ENCODE data around the gene SCYGR4.
"Not testable (repeated sequence)": the region's sequence is repeated elsewhere in the genome, so short reads cannot be mapped to it uniquely, and the experiment has no call there.

SCYGR4 gene

DNA sequence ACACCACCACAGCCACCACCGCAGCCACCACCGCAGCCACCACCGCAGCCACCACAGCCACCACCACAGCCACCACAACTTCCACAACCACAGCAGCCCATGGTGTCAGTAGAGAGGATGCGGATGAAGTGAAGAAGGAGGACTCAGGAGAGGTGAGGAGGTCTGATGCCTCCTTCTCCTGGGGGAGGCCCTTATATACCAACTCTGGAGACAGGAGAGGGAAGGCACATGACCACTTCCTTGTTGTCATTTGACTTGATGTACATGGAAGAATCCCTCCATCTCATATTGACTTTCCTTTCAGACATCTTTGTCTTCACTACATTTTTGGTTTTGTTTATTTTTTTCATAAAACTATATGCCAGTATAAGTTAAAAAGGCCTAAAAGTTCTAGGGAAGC, 2.6 kb upstream of the SCYGR4 start, which contains the start of gene SCYGR3:
Gene SCYGR3, minus strand, starts transcription at position 101 of the 400 bp plus-strand sequence. Its CDS starts 0 bp downstream, at position 101.
- no peak for DNase-seq

DNA sequence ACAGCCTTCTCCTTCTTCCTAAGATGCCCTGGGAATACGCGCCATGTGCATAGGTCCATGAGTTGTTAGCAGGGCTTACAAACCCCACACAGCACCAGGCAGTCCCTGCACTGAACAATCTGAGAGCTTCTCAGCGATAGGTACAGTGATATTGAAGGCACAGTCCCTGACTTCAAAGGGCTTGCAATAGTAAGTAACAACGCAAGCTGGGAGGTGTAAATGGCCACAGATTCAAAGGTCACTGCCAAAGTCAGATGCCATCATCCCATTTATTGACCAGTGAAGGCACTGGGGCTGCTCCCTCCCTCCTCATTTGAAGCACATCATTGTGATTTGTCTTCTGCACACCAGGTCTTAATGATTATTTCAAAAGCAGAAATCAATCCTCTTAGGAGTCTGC, 2.1 kb upstream of the SCYGR4 start:
- DNase-seq, result no peak

DNA sequence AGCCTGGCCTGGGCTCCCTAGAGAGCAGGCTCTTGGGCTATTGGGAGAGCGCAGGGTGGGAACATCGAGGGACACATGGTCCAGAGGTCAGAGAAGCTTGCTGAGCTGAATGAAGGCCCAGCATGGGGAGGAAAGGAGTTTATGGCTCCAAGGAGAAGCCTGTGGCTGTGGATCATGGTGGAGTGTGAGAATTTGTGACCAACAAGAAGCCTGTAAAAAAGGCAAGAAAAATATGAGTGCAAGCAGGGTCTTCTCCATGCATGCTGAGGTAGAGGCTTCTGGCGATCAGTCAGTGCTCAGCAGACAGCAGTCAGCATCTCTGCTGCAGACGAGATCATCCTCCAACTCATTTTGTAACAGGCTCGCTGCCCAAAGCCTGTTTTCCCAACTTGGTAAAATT, 1.4 kb upstream of the SCYGR4 start:
- no peak for DNase-seq

DNA sequence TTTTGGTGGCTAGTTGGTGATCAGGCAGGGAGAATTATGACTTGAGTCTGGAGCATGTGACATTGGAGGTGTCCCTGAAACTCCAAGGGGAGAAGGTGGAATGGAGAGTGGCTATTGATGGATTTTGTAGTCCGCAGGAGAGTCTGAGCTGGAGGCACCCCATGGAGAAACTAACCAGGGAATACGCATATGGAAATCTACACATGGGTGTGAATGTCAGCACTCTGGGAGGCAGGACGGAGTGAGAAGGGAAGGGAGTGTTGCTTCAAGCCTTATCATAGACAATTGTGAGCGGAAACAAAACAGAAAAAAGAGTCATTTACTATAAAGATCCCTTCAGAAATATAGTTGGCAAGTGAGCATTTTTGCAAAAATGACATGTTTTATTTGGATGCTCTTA, 667 bp upstream of the SCYGR4 start:
- no peak for DNase-seq

DNA sequence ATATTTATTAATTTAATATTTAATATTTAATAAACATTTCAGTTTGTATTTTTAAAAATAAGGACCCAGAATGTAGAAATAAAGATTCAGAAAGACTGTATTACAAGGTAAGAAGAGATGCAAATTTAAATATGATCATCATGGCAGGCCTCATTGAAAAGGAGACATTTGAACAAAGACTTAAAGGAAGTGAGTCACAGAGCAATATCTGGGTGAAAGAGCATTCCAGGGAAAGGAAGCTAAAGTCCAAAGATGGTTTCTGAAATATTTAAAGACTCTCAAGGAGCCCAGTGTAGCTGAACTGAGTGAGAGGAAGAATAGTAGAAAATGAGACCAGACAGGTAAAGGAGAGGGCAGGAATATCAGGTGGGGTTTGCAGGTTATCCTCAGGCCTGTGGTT, 5.9 kb downstream of the SCYGR4 start:
- DNase-seq, result no peak

DNA sequence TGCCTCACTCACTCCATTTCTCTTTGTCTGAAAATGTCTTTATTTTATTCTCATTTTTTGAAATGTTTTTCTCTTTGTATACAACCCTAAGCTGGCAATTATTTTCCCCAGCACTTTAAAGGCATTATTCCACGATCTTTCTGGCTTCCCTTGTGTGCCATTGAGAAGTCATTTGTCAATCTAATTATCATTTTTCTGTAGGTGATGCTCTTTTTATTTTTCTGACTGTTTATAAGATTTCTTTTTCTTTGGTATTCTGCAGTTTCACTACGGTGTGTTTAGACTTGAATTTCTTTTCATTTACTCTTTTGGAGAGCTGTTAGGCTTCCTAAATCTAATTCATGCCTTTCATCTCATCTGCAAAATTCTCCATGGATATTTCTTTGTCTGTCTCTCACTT, 8.1 kb downstream of the SCYGR4 start:
- DNase-seq, result no peak

DNA sequence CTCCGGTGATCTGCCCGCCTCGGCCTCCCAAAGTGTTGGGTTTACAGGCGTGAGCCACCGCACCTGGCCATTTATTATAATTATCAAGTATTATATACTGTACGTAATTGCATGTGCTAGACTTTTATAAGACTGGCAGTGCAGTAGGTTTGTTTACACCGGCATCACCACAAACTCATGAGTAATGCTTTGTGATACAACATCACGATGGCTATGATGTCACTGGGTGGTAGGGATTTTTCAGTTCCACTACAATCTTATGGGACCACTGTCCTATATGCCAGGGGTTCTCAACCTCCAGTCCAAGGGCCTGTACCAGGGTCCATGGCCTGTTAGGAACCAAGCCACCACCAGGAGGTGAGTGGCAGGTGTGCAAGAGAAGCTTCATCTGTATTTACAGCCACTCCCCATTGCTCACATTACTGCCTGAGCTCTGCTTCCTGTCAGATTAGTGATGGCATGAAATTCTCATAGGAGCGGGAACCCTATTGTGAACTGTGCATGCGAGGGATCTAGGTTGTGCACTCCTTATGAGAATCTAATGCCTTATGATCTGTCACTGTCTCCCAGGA, 9.4 kb downstream of the SCYGR4 start:
- no peak for DNase-seq

DNA sequence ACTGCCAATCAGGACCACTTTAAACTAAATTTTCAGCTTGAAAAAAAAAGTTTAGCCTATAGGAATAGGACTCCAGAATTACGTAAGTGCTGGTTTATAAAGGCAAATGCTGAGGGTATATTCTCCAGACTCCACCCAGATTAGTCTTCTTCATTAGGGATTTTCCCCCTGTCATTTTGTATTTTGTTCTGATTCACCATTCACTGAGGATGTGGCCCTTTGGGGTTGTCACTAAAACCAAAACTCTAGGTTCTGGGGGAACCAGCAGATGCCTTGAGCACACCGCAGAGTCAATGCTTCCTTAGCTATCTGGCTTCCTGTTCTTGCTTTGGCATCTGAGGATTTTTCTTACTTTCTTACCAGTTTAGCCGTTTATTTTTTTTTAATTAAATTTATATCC, 10.5 kb downstream of the SCYGR4 start:
- DNase-seq, result no peak

DNA sequence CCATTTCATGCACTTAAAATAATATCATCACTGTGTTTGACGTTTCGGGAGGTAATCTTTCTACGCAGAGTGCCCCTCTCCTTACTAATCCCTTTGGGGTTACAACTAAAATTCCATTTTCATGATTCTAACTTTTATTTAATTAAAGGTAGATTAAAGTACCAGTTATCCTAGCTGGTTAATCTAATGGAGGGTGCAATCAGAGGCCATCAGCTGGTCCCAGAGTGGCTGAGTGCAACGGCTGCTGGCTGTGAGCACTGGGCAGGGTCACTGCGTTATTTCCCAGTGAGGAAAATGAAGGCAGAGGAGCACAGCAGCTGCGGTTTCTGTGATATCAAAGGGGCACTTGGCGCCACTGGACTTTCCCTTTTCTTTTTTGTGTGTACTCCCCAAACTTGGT, 12.1 kb downstream of the SCYGR4 start:
- DNase-seq, result no peak

DNA sequence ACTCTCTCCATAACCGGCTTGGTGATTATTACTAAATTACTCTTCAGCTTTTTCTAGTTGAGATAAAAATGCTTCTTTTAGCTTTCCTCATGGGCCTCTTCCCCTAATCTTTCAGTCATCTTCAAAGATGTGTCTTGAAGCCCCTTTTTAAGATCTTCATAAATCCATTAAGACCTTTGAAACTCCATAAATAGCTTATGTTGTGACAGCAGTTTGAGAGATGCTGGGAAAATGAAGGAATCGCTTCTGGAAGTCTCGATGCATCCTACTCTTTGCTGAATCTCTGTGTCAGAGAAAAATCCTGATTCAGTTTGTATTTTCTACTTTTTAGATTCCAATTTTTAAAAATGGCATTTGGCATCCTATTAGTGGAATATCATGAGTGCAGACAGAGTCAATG, 13.0 kb downstream of the SCYGR4 start:
- no peak for DNase-seq

DNA sequence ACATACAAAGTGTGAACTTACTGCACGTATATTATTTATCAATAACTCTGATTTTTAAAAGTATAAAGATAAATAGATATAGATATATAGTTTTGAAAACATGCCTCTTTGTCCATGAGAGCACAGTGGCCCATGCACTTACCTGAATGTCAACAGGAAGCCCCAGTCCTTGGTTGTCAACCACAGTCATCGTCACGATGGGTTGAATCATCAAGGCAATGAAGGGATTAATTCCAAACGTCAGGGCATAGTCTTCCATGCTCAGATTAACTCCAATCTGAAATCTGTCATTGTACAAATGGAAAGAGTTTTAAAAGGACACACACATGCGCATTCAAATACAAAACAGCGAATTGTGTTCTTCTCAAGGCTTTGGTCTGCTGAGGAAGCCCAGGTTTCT, 15.5 kb downstream of the SCYGR4 start:
- no peak for DNase-seq

DNA sequence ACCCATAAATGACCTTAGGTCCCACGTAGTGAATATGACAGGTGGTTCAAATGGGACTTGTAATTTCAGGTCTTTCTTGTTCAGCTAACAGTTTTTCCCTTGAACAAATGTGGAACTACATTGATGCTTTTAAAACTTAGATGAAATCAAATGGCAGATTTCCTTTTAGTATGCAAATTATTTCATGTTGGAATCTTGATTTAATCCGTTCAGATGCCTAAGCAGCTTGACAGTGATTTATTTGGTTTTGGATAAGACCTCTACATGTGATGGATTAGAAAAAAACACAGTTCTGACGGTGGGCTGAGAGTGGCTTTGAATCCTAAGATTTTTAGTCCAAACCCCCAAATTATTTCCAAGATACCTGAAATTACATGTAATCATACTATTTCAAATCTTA, 16.9 kb downstream of the SCYGR4 start:
- no peak for DNase-seq

DNA sequence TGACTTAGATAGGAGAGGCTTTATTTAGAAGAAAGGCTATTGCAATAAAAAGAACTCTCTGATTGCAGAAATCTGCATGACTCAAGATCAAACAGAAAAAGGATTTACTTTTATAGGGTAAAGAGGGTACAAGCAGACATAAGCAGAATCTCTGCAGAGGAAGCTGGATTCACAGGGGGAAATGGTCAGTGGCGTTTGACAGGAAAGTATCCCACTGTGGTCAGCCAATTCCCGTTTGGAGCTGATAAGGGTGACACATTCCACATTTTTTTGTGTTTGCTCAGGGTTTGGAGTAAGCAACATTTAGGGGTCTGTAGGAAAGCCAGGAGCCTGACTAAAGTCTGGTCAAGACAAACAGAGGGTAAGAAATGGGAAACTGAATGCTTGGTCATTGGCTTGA, 25.4 kb downstream of the SCYGR4 start:
- no peak for DNase-seq

DNA sequence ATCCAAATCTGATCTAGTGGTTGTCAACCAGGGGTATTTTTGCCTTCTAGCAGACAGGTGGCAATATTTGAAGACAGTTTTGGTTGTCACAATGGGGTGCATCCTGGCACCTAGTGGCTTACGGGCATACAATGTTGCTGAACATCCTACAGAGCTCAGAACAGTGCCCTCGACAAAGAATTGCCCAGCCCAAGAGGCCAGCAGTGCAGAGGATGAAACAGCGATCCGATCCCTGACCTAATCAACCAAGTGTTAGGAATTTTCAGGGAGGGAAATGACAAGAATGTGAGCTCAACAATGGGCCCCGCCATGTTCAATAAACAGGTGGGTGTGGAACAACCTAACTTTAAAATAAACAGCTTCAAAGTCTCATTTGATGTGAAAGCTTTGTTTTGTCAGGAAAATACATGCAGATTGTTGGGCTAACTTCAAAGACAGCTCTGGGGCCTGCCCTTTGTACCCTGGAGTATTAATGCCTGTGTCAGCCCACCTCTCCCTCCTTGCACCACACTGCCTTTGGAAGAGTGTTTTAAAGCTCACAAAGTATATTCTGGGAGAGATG, 26.8 kb downstream of the SCYGR4 start:
- no peak for DNase-seq

DNA sequence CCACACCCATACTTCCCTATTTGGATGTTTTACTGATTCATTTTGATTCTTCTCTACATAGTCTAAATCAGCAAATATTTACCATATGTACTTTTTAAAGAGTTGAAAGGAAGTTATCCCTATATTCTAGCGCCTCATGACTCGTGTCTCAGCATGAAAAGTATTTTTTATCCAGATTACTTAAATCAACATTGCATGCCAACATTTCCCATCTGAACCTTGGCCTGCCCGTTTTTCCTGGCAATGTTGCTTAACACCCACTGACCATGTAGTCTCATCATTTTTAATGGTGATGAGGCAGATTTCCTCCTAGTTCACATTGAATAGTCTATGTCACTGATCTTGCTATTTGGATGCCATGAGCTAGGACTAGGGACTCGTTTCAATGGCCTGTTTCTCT, 36.1 kb downstream of the SCYGR4 start:
- no peak for DNase-seq

DNA sequence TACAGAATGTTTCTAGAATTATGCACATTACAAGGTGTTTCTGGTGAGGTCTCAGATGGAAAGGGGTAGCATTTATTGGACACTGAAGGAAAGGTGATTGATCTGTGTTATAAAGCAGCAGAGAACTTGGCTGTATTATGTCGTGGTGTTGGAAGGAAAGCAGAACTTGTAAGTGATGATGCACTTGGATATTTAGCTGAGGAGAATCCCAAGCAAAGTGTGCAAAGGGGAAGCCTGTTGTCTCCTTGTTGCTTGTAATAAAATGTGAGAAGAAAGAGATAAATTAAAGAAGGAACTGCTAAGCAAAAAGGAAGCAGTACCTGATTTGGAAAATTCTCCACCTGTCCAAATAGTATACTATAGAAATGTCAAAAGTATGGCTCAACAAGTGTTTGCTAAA, 37.1 kb downstream of the SCYGR4 start:
- no peak for DNase-seq

DNA sequence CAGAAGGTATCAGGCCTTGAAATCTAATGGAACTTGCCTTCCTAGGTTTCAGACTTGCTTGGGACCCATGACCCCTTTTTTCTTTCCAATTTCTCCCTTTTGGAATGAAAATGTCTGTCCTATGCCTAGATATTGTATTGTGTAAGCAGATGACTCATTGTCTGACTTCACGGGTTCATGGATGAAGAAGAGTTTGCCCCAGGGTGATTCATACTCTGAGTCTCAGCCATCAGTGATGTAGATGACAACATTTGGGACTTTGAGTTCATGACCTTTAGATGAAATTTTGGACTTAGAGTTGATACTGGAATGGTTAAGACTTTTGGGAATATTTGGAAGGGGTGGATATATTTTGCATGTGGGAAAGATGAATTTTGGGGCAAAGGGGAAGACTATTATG, 38.2 kb downstream of the SCYGR4 start:
- DNase-seq, result no peak

DNA sequence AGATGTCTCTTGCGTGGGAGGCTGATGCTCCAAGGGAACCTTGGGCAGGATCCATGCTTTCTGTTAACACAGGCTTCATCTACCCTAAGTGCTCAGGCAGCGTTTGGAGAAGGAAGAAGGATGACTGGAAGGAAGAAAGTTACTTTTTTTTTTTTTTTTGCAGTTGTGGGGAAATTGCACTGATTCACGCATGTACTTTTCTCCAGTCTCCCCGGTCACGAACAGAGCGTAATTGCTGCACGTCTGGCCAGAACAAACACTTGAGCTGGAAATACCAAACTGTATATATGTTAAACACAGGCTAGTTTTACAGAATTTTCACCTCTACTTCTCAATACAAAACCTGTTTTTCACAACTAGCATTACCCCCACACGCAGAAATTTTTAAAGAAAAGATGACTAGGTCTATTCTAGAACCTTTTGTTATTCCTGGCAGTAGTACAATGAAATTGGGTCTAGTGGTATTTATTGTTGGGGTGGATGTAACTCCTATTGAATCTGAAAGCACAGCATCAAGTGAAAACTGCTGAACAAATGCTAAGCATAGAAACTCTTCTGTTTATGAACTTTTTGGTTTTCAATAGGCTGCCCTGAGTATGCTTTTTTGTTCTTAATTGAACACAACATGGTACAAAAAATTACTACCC, 40.0 kb downstream of the SCYGR4 start:
- DNase-seq, result no peak

DNA sequence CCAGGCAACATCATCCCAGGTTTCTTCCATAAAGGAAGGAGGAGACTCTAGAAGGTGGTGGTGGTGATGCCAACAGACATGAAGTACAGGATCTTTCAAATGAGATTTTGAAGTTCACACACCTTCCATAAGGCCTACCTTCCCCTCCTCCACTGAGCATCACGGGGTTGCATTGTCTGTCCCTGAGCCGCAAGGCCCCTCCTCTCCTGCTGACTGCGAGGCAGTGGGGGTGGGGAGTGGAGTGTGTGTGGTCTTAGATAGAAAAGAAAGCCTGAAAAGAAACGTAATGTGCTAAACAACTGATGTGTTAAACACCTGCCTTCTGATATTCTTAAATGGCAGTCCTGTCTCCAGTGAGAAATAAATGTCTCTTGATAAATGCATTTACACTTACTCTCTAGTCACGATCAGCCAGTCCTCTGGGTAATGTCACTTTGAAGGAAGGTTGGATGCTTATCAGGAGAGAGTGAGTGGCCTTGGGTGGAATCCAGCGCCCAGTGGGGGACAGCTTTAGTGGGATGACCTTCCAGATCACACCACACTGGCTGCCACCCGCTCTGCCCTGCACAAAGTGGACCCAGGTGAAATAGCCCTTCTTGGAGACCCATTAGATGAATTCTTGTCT, 43.8 kb downstream of the SCYGR4 start:
- DNase-seq, result no peak

DNA sequence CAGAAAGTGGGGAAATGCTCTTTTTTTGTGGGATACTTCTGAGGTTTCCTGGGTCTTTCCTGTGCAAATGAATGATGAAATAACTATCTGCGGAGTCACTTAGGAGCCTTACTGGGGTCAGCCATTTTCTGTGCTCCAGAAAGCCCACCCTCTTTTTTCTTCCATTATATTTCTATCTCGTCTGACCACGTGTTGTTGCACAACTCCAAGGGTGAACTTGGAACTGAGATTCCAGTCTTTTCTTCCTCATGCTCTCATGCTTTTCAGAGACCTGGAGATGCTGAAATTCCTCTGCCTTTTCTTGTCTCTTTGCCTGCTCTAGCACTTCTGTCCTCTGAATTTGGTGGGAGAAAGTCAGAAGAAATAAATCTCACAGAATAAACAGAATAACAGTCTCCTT, 44.5 kb downstream of the SCYGR4 start:
- no peak for DNase-seq

DNA sequence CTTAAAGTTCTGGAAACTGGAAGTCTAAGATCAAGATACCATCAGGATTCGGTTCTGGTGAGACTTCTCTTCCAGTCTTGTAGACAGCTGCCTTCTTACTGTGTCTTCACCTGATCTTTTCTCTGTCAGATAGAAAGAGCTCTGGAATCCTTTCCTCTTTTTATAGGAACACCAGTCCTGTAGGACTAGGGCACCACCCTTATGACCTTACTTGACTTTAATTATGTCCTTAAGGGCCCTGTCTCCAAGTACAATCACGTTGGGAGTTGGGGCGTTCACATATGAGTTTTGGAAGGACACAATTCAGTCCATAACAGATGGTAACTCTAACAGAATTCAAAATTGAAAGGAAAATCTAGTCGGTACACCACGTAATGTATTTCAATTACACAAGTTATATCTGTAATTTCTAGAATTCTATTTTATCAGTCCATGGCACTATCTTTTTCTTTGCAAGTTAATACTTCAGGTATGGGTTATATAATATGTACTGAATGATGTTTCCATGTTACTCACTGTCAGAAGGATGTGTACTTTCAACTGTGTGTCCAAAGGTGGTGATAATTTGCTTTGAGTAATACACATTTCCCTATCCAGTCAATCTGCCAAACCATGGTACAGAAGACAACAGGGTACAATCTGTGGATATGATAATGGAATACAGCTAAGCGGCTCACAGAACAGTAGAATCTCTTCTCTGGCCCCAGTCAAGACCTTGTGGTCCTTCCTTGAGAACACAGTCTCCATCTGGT, 48.1 kb downstream of the SCYGR4 start:
- no peak for DNase-seq

DNA sequence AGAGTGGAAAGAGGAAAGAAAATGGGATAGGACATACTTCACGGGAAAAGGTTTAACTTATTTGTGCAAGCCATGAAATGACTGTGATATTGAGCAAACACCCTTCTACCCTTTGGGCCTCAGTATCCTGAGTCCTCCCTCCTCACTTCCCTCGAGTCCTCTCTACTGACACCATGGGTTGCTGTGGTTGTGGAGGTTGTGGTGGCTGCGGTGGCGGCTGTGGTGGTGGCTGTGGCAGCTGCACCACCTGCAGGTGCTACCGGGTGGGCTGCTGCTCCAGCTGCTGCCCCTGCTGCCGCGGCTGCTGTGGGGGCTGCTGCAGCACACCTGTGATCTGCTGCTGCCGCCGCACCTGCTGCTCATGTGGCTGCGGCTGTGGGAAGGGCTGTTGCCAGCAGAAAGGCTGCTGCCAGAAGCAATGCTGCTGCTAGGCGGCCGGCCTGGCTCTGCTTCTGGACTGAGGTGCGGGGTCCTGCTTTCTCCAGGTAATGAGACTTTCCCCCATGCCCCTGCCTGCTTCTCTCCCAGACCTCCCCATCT, 49.4 kb downstream of the SCYGR4 start, which contains the start of gene SCYGR5:
Gene SCYGR5, plus strand, starts transcription at position 174 of the 540 bp plus-strand sequence. Its CDS starts 0 bp downstream, at position 174.
- DNase-seq, result not testable (repeated sequence)

All from effector CD4-positive, alpha-beta T cell (primary cell).